GM12891 (cell line): ENCODE data around the gene SEPTIN5.

Experiments
- POLR2A ChIP-seq: IDR thresholded peaks from 2 replicates; pipeline ENCODE4 v1.6.1; 2011; ENCODE audit warnings: low read depth, low read length, control low read depth
- POLR2AphosphoS5 ChIP-seq: IDR thresholded peaks from 2 replicates; pipeline ENCODE4 v1.6.1; 2011; ENCODE audit warnings: low read depth, low read length, control low read depth
- SPI1 ChIP-seq: IDR thresholded peaks from 2 replicates; pipeline ENCODE4 v1.6.1; 2011; ENCODE audit warnings: low read depth, low read length, control low read depth
- TAF1 ChIP-seq: IDR thresholded peaks from 2 replicates; pipeline ENCODE4 v1.6.1; 2011; ENCODE audit warnings: low read depth, low read length, control low read depth

- TF ChIP-seq TAF1 (no peak), POLR2AphosphoS5 (no peak), POLR2A (no peak), SPI1 (no peak)
Observed at GRCh38 chr22:19742160-19743066, 28.1 kb downstream of the SEPTIN5 start.
